Natural killer cell treated with Interleukin-12 subunit alpha and Interleukin-12 subunit beta and Interleukin-15 and Interleukin-18, amount 100 ng/mL, for 72 hours (primary cell): ENCODE results near the gene TPST1. TPM values are rescaled to one million over a fixed set of nuclear protein-coding genes. Genes with fewer than 3 reads are reported as not detected.
"Not testable (repeated sequence)": the region's sequence is repeated elsewhere in the genome, so short reads cannot be mapped to it uniquely, and the experiment has no call there.

ENCODE experiments used
- ATAC-seq, 2 donors: fragments of 150-1000 bp; cut with Tn5 transposase in 1 of 2; sonication (Bioruptor Pico), chemical (Tn5 transposase) in 1 of 2; 2 replicates each; pipeline ENCODE4 v1.10.0; 2021
- DNase-seq: peaks from one replicate; pipeline ENCODE4 v3.0.0; 2022; ENCODE audit warnings: low spot score
- H3K27ac Mint-ChIP-seq, 2 donors: 1 replicate in 1 of 2; 2 replicates in 1 of 2; pipeline ENCODE4 v1.8.0; 2022; ENCODE audit warnings: mixed read lengths in 2 of 2, mild to moderate bottlenecking in 1 of 2, moderate library complexity in 1 of 2
- H3K27me3 Mint-ChIP-seq, 2 donors: 1 replicate in 1 of 2; 2 replicates in 1 of 2; pipeline ENCODE4 v1.8.0; 2022; ENCODE audit warnings: mixed read lengths in 2 of 2
- H3K36me3 Mint-ChIP-seq: one replicate; pipeline ENCODE4 v1.8.0; 2022; ENCODE audit warnings: mixed read lengths
- H3K4me1 Mint-ChIP-seq, 2 donors: 1 replicate in 1 of 2; 2 replicates in 1 of 2; pipeline ENCODE4 v1.8.0; 2022; ENCODE audit warnings: low read depth in 2 of 2, mixed read lengths in 2 of 2, mild to moderate bottlenecking in 1 of 2
- H3K4me3 Mint-ChIP-seq: one replicate; pipeline ENCODE4 v1.8.0; 2022; ENCODE audit warnings: mixed read lengths
- H3K9me3 Mint-ChIP-seq: 2 replicates; pipeline ENCODE4 v1.8.0; 2022; ENCODE audit warnings: mixed read lengths
- total RNA-seq, 2 donors: library from RNA; stranded (reverse); gene quantifications; one replicate each; pipeline ENCODE4 v1.2.3, GENCODE V29; 2022

Gene TPST1
- total RNA-seq, 2 donors from 2014 or later: 4.2 to 4.6 TPM

DNA sequence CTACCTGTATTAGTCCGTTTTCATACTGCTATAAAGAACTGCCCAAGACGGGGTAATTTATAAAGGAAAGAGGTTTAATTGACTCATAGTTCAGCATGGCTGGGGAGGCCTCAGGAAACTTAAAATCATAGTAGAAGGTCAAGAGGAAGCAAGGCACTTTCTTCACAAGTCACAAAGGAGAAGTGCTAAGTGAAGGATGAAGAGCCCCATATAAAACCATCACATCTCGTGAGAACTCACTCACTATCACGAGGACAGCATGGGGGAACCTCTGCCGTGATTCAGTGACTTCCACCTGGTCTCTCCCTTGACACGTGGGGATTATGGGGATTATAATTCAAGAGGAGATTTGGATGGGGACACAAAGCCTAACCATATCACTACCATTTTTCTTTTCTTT, 119.9 kb downstream of the TPST1 start:
- not testable (repeated sequence) for H3K4me3 Mint-ChIP-seq, ATAC-seq, H3K4me1 Mint-ChIP-seq, H3K27ac Mint-ChIP-seq, H3K27me3 Mint-ChIP-seq, H3K36me3 Mint-ChIP-seq, H3K9me3 Mint-ChIP-seq, DNase-seq

DNA sequence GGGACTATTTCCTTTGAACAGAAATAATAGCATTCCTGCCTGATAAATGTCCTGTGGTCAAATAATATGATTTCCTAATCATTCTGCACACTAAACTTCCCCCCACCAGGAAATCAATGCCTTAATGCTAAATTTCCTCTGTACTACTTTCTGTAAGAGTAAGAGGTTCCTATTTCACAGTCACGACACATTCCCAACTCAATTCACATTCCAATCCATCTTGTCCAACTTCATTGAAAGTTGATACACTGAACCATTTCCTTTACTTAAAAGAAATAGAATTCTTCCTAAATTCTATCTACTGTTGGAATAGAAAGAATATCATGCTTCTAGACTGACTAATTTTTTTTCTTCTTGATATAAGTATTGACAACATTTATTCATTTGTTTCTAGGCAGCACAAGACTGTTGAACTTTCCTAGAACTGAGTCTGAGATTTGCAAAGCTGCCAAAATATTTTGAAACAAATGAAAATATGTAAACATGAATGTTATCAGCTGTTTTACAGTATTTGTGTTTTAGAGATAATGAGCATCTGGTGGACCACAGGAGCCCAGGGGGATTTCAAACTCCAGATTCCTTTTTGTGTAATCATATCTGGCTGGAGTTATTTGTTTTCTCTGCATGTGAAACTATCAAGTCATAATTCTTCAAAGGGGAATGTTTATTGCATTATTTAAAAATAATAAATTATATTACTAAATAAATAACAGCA, 121.5 kb downstream of the TPST1 start:
- no peaks in the 10 kb centered on the region for H3K4me1 Mint-ChIP-seq
- no peak overlapping the region for H3K4me3 Mint-ChIP-seq
- no peaks in the 10 kb centered on the region for H3K36me3 Mint-ChIP-seq
- H3K27me3 Mint-ChIP-seq: no peaks in the 10 kb centered on the region
- no peak overlapping the region for H3K27ac Mint-ChIP-seq
- ATAC-seq (no peak), DNase-seq (no peak)
- peaks cover 3% of the 10 kb centered on the region for H3K9me3 Mint-ChIP-seq

DNA sequence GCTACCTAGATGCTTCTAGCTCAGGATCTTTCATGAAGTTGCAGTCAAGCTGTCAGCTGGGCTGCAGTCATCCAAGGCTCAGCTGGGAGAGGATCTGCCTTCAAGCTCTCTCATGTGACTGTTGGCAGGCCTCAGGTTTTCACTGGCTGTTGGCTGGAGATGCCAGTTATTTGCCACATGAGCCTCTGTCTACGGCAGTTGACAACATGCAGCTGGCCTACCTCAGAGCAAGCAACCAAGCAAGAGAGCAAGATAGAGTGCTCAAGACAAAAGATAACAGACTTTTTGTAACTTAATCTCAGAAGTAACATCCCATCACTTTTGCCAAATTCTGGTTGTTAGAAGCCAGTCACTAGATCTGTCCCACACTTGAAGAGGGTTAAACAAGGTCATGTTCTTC, 125.8 kb downstream of the TPST1 start:
- H3K4me3 Mint-ChIP-seq: no peak overlapping the region
- no peak for ATAC-seq
- H3K27me3 Mint-ChIP-seq: peaks cover 0 to 6% of the 10 kb centered on the region in 2 donors
- no peaks in the 10 kb centered on the region for H3K4me1 Mint-ChIP-seq
- no peak for DNase-seq
- peaks cover 5% of the 10 kb centered on the region for H3K9me3 Mint-ChIP-seq
- H3K27ac Mint-ChIP-seq: no peak overlapping the region
- peaks cover 7% of the 10 kb centered on the region for H3K36me3 Mint-ChIP-seq

DNA sequence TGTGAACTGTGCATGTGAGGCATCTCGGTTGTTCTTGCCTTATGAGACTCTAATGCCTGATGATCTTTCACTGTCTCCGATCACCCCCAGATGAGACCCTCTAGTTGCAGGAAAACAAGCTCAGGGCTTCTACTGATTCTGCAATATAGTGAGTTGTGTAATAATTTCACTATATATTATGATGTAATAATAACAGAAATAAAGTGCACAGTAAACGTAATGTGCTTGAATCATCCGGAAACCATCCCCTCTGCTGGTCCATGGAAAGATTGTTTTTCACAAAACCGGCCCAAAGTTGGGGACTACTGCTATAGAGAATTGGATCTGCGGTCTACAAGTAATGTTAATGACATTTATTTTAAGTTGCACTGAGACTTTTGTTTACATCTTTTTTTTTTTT, 126.7 kb downstream of the TPST1 start:
- DNase-seq: no peak
- Mint-ChIP-seq H3K36me3 (peaks cover 17% of the 10 kb centered on the region), H3K27ac (no peak overlapping the region), H3K4me3 (no peak overlapping the region), H3K27me3 (peaks cover 4 to 13% of the 10 kb centered on the region in 2 donors), H3K9me3 (peaks cover 12% of the 10 kb centered on the region), H3K4me1 (no peaks in the 10 kb centered on the region)
- ATAC-seq: no peak

DNA sequence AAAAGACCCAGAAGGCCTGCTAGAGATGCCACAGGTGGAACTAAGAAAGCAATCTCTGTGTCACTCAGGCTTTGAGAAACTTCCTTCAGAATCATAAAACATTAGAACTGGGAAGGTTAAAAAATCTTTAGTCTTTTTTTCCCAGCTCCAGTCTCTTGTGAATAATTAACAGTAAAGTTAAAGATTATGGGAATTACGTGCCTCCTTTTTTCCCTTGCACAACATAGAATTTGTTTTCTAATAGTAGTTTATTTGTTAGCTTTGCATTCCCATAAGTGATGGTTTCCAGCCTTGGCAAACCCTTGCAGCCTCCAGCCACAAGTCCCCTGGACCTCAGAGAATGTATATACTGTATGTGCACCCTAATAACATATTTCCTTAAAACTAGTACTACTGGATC, 128.3 kb downstream of the TPST1 start:
- Mint-ChIP-seq H3K27me3 (peaks cover 4 to 22% of the 10 kb centered on the region in 2 donors), H3K4me3 (no peak overlapping the region), H3K27ac (no peak overlapping the region), H3K4me1 (no peaks in the 10 kb centered on the region), H3K9me3 (peaks cover 12% of the 10 kb centered on the region), H3K36me3 (peaks cover 27% of the 10 kb centered on the region)
- no peak for ATAC-seq
- DNase-seq: no peak

DNA sequence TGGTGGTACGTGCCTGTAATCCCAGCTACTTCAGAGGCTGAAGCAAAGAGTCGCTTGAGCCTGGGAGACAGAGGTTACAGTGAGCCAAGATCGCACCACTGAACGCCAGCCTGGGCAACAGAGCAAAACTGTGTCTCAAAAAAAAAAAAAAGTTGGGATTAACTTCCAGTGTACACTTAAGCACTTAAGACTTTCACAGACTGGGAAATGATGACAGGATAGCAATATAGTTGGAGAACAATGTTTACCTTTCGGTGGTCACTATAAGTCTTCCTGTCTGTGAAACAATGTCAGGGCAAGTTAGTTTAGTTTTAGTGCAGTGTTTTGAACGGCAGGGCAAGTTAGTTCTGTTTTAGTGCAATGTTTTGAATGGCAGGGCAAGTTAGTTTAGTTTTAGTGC, 130.2 kb downstream of the TPST1 start:
- DNase-seq: no peak
- Mint-ChIP-seq H3K36me3 (peaks cover 33% of the 10 kb centered on the region), H3K9me3 (peaks cover 20% of the 10 kb centered on the region), H3K27ac (no peak overlapping the region), H3K4me1 (no peaks in the 10 kb centered on the region), H3K27me3 (peaks cover 4 to 22% of the 10 kb centered on the region in 2 donors), H3K4me3 (no peak overlapping the region)
- no peak for ATAC-seq

DNA sequence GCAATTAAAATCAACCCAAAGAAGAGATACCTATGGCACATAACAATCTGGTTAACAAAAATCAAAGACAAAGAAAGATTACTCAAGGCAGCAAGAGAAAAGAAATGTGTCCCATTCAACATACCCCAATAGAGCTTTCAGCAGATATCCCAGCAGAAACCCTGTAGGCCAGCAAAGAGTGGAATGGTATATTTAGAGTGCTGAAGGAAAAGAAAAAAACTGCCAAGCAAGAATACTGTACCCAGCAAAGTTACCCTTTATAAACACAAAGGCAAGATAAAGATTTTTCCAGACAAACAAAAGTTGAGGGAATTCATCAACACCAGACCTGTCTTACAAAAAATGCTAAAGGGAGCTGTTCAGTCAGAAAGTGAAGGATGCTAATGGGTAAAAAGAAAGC, 131.6 kb downstream of the TPST1 start:
- Mint-ChIP-seq H3K4me1 (no peaks in the 10 kb centered on the region), H3K9me3 (peaks cover 20% of the 10 kb centered on the region), H3K27ac (no peak overlapping the region), H3K27me3 (peaks cover 4 to 22% of the 10 kb centered on the region in 2 donors), H3K36me3 (peaks cover 33% of the 10 kb centered on the region), H3K4me3 (no peak overlapping the region)
- no peak for DNase-seq
- no peak for ATAC-seq

DNA sequence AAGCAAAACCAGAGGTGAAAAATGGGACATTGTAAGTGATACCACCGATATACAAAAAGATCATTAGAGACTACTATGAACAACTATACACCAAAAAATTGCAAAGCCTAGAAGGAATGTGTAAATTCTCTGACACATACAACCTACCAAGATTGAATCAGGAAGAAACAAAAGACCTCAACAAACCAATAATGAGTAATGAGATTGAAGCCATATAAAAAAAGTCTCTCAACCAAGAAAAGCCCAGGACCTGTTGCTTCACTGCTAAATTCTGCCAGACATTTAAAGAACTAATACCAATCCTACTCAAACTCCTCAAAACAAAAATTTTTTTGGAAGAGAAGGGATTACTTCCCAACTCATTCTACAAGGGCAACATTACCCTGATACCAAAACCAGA, 134.0 kb downstream of the TPST1 start:
- no peak overlapping the region for H3K27ac Mint-ChIP-seq
- no peak for DNase-seq
- peaks cover 24% of the 10 kb centered on the region for H3K9me3 Mint-ChIP-seq
- ATAC-seq: no peak
- H3K4me1 Mint-ChIP-seq: no peaks in the 10 kb centered on the region
- peaks cover 4 to 16% of the 10 kb centered on the region in 2 donors for H3K27me3 Mint-ChIP-seq
- no peak overlapping the region for H3K4me3 Mint-ChIP-seq
- H3K36me3 Mint-ChIP-seq: peaks cover 33% of the 10 kb centered on the region

DNA sequence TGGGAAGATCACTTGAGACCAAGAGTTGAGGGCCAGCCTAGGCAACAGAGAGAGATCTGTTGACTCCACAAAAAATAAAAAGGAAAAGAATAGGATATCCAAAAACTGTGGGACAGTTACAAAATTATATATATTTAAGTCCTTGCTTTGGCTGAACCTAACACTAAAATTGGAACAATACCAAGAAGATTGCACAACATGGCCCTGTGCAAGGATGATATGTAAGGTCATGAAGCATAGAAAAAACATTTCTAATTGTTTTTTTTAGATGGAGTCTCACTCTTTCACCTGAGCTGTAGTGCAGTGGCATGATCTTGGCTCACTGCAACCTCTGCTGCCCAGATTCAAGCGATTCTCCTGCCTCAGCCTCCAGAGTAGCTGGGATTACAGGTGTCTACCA, 139.0 kb downstream of the TPST1 start:
- Mint-ChIP-seq H3K27ac (no peak overlapping the region), H3K27me3 (peaks cover 7 to 14% of the 10 kb centered on the region in 2 donors), H3K9me3 (peaks cover 7% of the 10 kb centered on the region), H3K36me3 (peaks cover 4% of the 10 kb centered on the region), H3K4me1 (peaks cover 0 to 4% of the 10 kb centered on the region in 2 donors), H3K4me3 (no peak overlapping the region)
- no peak for DNase-seq
- no peak for ATAC-seq

DNA sequence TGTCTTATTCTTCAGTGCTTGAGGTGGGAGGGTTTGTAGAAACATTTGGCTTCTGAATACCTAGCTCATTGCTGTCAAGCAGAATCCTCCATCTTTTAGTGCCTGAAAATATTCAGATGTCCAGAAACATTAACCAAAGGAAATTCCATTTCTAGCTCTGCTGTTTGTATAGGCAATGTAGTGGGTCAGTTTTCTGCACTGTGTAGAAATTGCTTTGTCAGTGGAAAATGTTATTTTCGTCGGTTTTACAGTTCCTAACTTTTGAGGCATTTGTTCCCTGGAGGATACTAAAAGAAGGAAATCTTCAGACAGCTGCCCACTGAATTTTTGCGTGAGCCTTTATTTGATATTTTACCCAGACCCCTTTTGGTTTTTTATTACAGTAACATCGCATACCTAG, 143.4 kb downstream of the TPST1 start:
- Mint-ChIP-seq H3K4me1 (peaks cover 0 to 4% of the 10 kb centered on the region in 2 donors), H3K9me3 (peaks cover 4% of the 10 kb centered on the region), H3K27me3 (peaks cover 9 to 15% of the 10 kb centered on the region in 2 donors), H3K4me3 (no peak overlapping the region), H3K36me3 (no peaks in the 10 kb centered on the region), H3K27ac (peak overlapping the region in 1 of 2 donors; percentile 33)
- ATAC-seq (no peak), DNase-seq (no peak)

DNA sequence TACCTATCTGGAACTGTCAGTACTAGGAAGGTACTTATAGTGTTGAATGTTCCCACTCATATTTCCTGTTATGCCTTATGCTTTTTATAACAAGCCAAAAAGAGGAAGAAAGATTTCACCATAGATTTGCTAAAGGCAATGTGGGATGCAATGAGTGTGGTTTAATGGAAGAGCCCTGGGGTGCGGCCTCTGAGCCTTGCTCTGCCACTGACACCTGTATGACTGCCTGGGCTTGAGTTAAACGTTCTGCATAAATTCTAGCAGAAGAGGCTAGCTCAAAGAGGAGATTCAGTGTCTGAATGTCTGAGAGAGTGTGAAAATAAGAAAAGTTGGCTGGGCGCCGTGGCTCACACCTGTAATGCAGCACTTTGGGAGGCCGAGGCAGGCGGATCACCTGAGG, 143.8 kb downstream of the TPST1 start:
- peaks cover 9 to 15% of the 10 kb centered on the region in 2 donors for H3K27me3 Mint-ChIP-seq
- ATAC-seq (no peak), DNase-seq (no peak)
- peak overlapping the region in 1 of 2 donors; percentile 33 for H3K27ac Mint-ChIP-seq
- H3K4me1 Mint-ChIP-seq: peaks cover 0 to 4% of the 10 kb centered on the region in 2 donors
- H3K36me3 Mint-ChIP-seq: no peaks in the 10 kb centered on the region
- H3K9me3 Mint-ChIP-seq: peaks cover under 1% of the 10 kb centered on the region
- H3K4me3 Mint-ChIP-seq: no peak overlapping the region

DNA sequence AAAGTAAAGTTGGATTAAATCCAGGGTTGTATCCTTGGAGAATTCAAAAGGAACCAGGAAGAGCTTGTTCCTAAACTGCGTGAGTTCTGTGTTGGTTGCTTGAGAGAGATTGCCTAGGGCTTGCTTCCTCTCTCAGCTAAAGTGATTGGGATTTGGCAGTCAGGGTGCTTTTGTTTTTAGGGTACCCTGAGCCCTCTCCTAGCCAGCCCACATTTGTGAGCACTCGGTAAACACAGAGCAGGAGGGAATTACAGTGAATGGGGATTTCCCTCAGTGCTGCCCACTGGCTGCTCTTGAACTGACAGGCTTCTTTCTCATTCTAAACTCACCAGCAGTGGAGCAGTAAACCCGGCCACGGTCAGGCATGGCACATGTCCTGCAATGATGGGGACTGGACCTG, 146.9 kb downstream of the TPST1 start:
- Mint-ChIP-seq H3K27ac (no peak overlapping the region), H3K27me3 (peaks cover 9 to 15% of the 10 kb centered on the region in 2 donors), H3K4me3 (no peak overlapping the region), H3K9me3 (no peaks in the 10 kb centered on the region), H3K4me1 (peaks cover 0 to 4% of the 10 kb centered on the region in 2 donors), H3K36me3 (no peaks in the 10 kb centered on the region)
- ATAC-seq (no peak), DNase-seq (no peak)

DNA sequence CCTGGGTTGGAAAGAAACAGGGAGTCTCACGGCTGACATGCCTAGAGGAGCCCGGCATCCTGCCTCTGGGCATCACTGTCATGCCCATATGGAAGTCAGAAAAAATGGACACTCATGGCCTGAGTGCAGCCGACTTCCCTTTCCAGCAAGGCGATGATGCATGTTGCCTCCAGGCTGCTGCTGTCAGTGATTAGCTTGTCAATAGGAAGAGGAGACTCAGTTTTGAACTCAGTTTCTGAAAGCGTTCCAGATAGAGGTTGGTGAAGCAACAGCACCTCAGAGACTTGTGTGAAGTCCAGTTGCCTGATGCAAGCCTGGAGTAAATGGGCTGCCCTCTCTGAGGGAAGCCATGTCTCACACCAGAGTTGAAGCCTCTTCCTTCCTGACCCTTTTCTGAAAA, 148.4 kb downstream of the TPST1 start:
- H3K4me3 Mint-ChIP-seq: no peak overlapping the region
- no peak for ATAC-seq

DNA sequence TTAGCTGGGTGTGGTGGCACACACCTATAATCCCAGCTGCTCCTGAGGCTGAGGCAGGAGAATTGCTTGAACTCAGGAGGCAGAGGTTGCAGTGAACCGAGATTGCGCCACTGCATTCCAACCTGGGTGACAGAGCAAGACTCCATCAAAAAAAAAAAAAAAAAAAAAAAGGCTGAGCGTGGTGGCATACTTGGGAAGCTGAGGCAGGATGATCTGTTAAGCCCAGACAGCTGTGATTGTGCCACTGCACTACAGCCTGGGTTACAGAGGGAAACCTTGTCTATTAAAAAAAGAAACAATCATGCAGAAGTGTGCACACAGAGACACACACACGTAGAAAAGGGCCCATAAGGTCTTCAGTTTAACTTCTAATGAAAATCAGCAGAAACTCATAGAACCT, 150.6 kb downstream of the TPST1 start:
- Mint-ChIP-seq H3K4me1 (no peaks in the 10 kb centered on the region), H3K9me3 (no peaks in the 10 kb centered on the region), H3K36me3 (no peaks in the 10 kb centered on the region), H3K27me3 (no peaks in the 10 kb centered on the region), H3K27ac (no peak overlapping the region), H3K4me3 (no peak overlapping the region)
- no peak for DNase-seq
- no peak for ATAC-seq

More for the DNA sequence above, 148.4 kb downstream of the TPST1 start:
- Mint-ChIP-seq H3K9me3 (no peaks in the 10 kb centered on the region), H3K4me1 (peaks cover 0 to 4% of the 10 kb centered on the region in 2 donors), H3K27me3 (peaks cover 6 to 7% of the 10 kb centered on the region in 2 donors), H3K36me3 (no peaks in the 10 kb centered on the region), H3K27ac (no peak overlapping the region)
- DNase-seq: no peak

DNA sequence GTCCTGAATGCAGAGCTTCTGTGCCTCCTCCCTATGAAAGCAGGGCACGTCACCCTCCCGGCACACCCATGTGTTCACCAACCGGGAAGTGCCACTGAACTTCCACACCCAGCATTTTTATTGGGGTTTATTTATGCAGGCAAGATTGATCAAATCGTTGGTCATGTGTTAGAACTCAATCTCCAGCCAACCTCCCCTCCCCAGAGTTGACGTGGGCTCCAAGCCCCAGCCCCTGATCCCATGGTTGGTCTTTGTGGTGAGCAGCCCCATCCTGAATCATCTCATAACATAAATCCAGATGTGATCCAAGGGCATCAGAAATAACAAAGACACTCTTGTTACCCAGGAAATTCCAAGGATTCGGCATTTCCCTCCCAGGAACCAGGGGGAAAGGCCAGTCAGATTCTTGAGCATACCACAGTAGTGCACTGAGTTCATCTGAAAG, 151.2 kb downstream of the TPST1 start:
- Mint-ChIP-seq H3K4me1 (no peaks in the 10 kb centered on the region), H3K9me3 (no peaks in the 10 kb centered on the region)
- no peak for DNase-seq

More for the DNA sequence above, 151.2 kb downstream of the TPST1 start:
- H3K36me3 Mint-ChIP-seq: no peaks in the 10 kb centered on the region
- no peaks in the 10 kb centered on the region for H3K27me3 Mint-ChIP-seq
- no peak overlapping the region for H3K27ac Mint-ChIP-seq
- no peak for ATAC-seq
- H3K4me3 Mint-ChIP-seq: no peak overlapping the region
